GM19238 (cell line): ENCODE measurements around the gene PDE7B.

Experiments used
- DNase-seq: peaks from one replicate; pipeline ENCODE4 v3.0.0; 2011; ENCODE audit warnings: low spot score; ENCODE audit not compliant: insufficient read length

PDE7B gene

DNA sequence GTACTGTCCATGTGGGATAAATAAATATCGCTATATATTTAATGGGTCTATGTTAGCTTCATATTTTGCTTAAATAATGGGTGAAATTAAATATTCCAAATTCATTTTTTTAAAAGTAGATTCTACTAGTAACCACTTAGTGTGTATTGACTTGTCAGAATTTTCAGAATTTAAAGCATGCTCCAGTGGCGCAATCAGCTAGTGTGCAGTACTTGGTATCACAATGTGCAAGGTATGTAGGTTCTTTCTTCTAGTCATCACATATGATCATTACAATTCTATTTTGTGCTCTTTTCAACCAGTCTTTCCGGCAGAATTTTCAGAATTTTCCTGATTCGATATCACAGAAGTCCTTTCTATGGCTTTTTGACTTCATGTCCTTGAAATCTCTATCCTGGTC lies 32.6 kb downstream of the PDE7B start:
- no peak for DNase-seq

DNA sequence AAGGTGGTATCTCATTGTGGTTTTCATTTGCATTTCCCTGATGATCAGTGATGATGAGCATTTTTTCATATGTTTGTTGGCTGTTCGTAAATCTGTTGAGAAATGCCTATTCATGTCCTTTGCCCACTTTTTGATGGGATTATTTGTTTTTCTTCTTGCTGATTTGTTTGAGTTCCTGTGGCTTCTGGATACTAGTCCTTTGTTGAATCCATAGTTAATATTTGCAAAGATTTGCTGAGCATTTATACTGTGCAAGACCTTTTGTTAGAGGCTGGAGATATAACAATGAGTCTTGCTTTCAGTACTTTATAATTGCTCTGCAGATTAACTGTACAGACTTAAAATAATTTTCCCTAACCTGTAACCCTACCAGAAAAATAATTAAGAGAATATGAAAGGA lies 35.6 kb downstream of the PDE7B start:
- DNase-seq, result no peak

DNA sequence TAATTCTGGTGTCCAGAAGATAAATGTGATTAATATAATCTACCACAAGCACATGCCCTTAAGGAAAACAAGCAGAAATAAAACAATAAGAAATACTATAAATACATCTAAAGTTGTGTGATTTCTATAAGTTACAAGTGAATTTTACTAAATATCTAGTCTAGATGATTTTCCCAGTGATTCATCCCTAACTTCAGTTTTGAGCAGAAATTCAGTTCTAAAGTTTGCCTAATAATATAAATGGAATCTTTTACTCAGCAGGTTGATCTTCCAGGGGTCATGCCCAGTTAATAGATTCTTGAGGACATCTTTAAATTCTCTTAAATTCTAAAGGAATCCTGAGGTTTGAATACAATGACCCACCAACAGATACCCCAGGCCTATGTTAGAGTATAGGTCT lies 37.3 kb downstream of the PDE7B start:
- DNase-seq, result no peak

DNA sequence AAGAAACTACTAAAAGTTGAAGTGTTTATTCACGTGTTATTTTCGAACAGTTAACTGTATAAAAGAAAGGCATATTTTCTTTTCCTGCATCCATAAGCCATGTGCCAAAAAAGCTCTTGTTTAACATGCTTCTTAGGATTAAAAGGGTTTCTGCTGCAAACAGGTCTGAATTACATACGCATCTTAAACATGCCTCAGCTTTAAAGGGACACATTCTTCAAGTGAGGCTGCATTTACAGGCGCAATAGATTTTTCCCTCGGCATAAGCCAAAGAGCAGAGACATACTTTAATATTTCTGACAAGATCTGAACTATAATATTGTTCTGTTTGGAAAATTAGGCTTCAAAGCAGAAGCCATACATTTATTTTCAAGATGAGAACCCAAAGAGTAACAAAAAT lies 39.4 kb downstream of the PDE7B start:
- DNase-seq, result no peak

DNA sequence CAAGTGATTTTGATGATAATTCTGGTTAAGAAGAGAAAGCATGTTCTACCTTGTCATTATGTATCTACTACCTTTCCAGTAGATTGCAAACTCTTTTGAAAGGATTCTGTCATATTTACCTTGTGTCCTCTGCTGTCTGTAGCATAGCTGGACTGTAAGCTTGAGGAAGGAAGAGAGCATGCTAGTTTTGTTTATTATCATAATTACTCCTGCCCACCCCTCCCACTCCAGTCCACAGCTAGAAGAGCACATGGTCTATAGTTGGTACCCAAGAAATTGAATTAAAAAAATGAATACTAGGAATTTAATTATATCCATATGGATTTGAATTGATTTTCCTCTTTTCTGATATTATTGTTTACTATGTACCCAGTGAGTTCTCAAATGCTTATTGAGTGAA lies 40.2 kb downstream of the PDE7B start:
- DNase-seq, result no peak

DNA sequence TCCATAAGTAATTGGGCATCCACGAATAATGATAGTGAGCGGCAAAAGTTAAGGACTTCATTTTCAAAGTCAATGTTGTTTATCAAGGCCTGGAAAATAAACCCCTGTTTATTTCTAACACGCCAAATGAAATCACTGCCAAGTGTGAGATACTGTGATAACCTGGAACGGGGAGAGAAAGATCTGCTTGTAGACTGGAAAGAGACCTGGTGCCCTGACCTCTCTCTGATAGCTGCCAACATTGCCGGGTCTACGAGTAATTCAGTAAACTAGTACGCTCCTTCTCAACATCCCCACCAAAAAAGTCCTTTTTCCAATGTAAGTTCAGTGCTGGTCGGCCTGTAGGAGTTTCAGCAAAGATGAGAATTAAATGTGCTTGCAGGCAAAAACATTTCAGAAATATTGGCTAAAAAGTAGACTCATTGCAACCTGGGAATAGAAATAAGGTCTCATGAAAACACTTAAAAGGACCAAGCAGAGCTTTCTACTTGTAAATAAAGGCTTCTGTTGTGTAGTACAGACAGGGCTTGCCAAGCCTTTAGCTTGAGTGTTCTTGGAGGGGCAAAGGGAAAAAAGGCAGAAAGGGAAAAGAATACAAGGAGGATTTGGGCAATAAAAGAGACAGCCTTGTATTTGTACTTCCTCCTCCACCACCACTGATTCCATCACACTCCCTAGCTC lies 43.9 kb downstream of the PDE7B start:
- DNase-seq, result no peak

DNA sequence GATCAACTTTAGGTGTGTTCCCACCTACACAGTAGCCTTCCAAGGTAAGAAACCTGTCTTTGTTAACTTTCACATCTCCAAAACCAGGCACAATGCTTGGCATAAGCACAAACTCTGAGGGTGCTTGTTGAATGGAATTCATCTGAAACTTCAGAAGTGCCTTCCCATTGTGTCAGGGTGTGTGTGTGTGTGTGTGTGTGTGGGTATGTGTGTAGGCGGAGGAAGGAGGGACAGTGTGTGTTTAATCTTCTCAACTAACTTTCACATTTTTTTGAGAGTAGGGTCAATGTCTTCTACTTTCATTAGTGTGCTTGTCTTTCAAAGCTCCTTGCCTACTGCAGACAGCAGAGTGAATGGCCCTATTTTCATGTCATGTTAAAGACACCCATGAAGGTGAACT lies 45.6 kb downstream of the PDE7B start:
- DNase-seq, result no peak

DNA sequence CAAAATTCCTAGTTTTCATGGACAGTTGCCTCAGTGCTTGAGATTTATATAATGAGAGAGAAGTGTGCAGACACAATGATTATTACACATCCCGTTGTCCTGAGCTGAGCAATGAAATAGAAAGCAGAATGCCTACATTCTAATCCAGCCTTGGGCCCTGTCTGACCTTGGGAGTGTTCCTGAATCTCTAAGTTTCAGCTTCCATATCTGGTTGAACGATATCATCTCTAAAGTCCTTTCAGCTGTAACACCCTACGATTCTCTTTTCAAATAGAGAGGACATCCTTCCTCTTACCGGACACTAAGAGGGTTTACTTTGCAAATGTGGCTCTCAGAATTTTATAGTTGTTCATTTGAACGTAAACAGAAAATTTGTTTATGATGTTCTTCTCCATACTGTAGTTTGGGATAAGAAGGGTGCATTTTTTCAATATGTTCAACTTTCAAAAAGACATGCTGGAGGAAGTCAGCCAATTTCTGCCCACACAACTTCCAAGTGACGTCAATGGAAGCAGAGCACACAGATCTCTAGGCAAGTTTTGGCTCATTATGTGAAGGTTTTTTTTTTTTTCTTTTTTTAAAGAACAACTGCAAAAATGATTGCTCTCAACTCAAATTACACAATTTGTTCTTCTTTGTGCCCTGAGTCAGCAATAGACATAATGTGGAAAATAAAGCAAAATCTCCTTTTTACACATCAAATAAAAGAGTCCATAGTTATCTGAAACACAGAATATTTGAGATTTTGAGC lies 50.4 kb downstream of the PDE7B start:
- no peak for DNase-seq

DNA sequence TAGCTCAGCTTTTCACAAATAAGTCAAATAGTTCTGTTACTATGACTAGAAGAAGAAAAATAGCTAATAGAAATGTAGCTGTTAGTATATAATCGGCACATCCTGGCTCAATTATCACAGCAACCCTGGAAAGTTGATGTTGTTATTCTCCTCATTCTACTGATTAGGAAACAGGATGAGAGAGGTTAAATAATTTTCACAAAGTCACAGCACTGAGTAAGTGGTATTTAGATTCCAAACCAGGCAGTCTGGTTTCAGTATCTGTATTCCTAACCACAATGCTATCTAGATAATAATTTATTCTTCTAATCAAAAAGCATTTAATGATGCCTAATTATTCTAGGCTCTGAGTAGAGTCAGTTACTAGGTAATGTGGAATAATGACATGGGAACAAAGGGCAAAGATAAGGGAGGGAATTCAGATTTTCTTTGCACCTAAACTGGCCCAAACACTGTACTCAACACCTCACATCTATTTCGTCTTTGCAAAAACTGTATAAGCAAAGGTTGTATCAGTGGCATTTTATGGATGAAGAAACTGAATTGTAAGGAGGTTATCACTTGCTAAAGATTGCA lies 51.3 kb downstream of the PDE7B start:
- no peak for DNase-seq

DNA sequence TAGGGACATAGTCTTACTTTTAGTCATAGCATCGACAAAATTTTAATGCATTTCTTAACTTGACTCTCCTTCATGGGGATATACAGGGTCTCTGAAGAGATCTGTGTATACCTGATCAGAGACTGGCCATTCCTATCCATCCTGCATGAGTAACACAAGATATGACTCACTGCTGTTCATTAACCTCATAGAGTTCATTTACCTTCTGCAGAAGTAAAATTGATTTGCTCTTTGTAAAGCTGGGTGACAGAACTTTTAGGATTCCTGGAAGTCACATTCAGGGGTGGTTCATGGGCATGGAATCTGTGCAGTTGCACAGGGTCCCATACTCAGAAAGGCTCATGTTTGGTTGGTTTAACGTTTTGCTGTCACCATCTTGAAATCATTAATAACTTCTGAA lies 53.2 kb downstream of the PDE7B start:
- no peak for DNase-seq

DNA sequence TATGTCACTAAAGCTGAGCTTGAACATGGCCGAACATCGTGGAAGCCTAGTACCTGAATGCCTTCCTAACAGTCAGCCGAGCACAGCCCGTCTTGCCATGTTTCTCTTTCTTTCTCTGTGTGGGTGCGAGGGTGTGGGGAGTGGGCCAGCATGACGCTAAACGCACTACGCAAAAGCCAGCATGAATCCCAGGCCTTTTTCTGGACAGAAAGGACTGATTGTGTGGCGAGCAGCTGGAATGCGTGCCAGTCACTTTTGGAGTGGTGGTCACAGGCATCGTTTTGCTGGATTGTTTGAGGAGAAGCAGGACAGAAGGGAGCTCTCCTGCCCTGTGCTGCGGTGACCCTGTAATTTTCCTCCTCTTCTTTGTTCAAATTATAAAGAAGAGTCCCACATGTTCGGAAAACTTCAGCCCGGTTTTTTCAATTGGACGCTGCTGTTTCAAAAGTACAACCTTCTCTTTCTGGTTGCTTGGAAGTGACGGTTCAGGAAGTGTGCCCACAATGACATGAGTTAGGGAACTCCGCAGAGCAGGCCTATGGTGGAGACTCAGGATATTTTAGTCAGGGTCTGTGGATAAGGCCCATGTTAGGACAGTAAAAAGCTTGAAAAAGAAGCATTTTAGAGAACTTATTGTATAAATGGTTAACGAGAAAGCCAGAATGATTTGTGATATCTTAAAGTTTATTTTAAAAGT lies 54.3 kb downstream of the PDE7B start:
- DNase-seq, result no peak

DNA sequence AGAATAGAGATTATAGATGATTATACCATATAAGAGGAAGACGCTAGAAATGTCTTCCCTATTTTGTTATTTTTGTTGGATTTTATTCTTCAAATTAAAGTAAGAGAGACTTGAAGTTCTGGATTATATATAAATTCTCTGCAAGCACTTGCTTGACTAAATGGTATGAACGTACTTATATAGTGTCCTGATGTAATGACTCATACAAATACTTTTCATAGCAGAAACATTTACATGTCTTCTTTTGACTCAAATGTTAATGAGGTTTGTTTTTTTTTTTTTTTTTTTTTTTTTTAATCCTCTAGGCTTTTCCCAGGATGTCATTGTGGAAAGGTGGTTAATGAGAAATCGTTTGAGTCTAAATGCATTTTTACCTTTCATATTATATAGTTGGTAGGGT lies 55.0 kb downstream of the PDE7B start:
- no peak for DNase-seq

DNA sequence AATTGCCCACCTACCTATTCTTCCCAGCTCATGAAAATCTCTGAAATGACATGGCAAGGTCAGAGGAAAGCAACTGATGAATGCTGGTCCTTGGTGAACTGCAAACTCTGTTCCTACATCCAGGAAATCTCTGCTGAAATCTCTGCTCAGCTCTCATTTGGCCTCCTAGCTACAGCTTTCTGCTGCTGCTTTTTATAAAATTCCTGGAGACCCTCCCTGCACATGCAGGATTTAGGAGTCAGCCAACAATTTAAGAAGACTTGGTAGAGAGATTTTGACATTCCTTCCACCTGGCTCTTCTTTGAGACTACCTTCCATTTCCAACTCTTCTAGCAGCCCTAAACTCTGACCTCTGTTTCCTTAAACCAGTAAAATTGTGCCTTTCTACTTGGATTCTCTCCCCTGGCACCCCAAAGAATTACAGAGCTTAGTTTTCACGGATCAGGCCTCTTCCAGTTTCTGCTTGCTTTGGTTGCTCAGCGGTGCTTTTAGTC lies 55.5 kb downstream of the PDE7B start:
- DNase-seq, result no peak

DNA sequence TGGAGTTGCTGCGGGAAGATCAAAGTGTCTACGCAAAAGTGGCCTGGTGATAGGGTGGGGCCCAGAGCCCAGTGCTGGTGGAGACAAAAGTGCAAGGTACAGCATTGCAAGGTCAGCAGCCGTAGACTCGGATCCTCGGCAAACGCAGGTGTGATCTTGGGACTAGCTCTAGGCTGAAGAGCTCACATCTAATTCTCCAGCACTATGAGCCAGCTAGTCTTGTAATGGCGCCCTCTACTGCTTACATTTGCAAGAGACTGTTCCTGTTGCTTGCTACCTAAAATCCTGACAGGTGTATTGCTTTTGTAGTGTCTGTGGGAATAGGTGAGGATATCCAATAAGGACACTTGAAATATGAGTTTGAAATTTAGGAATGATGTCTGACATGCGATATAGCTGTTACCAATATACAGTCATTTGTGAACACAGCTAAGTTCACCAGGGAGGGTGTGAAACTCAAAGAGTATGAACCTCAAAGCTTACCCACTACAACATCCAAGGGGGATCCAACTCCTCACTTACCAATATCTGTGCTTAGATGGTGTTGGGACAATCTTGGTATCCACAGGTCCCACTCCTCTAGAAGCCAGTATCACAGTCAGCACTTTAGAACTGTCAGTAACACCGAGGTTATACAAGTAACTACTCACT lies 58.4 kb downstream of the PDE7B start:
- peak; percentile 15 for DNase-seq

DNA sequence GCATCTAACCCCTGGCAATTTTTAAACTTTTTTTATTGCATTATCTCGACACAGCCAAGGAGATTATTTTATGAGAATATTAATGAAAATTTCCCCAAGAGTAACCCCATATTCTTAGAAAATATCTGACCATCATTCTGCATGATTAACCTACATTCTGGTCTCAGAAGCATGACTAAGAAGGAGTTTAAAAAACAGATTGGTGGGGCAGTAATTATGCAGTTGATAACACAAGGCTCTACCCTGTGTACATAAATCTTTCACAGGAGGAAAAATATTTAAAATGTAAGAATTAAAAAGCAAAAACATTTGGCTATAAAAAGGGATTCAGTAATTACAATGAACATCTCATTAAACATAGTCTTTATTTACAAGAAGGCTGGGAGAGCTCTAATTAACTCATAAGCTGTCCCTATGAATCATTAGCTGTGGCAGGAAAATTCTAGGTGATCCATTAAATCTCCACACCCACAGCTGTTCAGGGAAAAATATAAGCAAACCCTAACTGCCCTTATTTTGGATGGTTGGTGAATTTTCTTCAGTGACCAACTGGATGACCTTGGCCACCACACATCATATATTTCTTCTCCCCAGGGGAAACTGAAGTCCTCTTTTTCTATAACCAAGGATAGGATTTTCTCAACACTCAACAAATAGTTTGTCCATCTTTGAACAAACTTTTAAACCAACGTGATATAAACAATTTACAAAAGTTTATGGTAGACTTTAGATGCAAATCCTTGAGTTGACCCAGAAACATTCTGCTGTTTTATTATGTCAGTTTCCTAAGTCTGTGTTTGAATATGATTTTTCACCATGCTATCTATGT lies 59.5 kb downstream of the PDE7B start:
- no peak for DNase-seq

DNA sequence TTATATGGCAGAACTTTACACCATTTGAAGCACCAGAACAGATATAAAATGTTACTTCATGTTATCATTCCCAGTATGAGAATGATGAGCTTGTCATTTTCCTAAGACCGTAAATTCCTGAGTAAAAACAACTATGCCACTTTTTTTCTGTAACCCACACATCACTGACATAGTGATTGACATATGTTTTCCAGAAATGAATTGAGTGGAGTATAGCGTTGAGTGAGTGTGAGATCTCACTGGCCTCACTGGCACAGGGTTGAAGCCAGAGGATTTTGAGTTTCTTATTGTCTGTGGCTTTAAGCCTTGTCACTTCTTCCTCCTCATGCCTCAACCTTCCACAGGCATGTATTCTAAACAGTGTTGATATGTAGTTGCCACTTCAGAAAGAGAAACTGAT lies 62.3 kb downstream of the PDE7B start:
- DNase-seq, result no peak

DNA sequence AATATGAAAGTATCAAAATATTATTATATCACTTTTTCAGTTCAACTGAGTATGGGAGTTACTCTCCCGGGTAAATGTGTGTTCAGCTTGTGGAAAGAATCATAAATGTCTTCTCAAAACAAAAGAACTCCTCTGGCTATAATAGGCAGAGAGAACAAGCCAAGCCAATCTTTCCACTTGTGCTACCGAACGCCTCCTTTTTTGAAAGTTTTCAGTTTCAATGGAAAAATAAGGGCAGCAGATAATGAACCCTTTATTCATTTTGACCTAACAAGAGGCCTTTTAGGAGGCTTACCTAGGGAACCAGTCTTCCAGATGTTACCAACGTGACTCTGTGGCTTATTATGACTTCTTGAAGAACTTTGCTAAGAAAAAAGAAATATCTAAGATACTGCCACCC lies 67.5 kb downstream of the PDE7B start:
- no peak for DNase-seq

DNA sequence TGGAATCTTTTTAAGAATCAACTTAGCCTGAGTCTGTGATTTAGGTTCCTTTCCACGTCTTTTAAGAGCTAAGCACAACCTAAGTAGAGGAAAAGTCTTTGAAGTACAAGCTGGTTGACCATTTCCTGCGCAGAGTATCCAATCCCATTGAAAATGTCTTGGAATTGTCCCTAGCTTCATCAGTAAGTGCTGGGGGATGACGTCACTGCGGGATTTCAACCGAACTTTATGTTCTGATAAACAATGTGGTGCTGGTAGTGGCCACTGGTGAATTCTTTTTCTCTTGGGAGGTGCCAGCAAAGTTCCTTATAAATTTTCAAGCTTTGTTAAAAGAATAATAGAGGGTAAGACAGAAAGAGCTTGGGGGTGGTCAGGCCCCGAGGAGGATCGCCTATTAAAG lies 69.2 kb downstream of the PDE7B start:
- DNase-seq, result no peak

DNA sequence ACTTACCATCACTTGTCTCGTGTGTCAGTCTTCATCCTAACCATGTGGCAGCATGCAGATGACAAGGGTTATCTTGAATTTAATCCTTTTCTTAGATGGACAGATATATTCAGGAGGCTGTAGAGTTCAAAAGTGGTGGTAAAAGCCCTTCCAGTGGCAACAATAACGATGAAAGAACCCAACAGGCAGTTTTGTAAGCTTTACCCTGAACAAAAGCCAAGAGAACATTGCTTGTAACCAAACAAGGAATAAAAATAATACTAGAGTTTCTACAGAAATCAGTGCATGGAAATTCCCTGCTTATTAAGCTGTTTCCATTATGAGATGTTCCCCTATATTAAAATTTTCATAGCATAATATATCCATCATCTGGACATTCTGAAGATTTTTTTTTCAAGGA lies 69.7 kb downstream of the PDE7B start:
- no peak for DNase-seq

DNA sequence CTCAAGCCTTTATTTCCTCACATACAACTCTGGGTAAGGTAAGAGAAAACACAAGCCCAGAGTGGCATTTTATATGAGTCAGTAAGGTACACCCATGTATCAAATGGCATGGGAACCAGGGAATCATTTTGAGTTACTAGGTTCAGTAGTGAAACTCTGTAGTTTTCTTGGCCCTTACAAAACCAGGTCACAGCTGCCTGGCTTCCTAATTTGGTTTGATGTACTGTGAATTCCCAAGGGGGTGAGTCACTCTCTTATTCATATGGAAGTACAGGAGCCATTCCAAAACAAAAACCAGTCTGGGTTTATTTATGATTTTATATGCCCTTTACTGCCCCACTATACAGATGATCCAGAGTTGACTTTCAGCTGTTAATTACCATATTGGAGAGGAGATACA lies 70.7 kb downstream of the PDE7B start:
- DNase-seq, result no peak

DNA sequence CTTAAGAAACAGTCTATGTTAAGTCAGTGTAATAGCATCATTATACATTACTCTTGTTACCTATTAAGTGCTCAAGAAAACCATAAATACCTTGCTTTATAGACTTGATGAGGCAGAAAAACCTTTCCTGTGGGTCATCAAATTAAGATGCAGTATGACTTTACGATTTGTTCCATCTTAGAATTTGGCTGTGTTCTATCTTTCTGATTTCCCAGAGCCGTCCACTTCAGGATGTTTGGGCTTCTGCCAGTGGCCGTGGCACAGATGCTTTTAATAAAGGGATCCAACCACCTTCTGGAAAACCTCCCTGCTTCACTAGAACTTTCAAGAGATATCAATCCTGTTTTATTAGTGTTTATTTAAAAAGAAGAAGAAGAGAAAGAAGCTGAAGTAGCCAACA lies 71.2 kb downstream of the PDE7B start:
- no peak for DNase-seq
